Neural progenitor cell (in vitro differentiated cells): ENCODE measurements around the gene KCNH1.
"Not testable (repeated sequence)": the region's sequence is repeated elsewhere in the genome, so short reads cannot be mapped to it uniquely, and the experiment has no call there.

Experiments used
- EZH2 ChIP-seq: fragments of 200-600 bp; sonication (generic); IDR thresholded peaks from 2 replicates; pipeline ENCODE4 v1.6.1; 2017; ENCODE audit warnings: antibody characterized with exemption, mild to moderate bottlenecking, moderate library complexity
- TF ChIP-seq, protein P1 (sequence below): fragments of 200-600 bp; sonication (generic); IDR thresholded peaks from 2 replicates; pipeline ENCODE4 v1.5.1; 2017; ENCODE audit warnings: antibody characterized with exemption, mild to moderate bottlenecking

DNA sequence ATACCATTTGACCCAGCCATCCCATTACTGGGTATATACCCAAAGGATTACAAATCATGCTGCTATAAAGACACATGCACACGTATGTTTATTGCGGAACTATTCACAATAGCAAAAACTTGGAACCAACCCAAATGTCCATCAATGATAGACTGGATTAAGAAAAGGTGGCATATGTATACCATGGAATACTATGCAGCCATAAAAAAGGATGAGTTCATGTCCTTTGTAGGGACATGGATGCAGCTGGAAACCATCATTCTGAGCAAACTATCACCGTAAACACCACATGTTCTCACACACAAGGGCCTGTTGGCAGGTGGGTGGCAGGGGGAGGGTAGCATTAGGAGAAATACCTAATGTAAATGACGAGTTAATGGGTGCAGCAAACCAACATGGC lies 472.4 kb downstream of the KCNH1 start:
- TF ChIP-seq, protein P1, sequence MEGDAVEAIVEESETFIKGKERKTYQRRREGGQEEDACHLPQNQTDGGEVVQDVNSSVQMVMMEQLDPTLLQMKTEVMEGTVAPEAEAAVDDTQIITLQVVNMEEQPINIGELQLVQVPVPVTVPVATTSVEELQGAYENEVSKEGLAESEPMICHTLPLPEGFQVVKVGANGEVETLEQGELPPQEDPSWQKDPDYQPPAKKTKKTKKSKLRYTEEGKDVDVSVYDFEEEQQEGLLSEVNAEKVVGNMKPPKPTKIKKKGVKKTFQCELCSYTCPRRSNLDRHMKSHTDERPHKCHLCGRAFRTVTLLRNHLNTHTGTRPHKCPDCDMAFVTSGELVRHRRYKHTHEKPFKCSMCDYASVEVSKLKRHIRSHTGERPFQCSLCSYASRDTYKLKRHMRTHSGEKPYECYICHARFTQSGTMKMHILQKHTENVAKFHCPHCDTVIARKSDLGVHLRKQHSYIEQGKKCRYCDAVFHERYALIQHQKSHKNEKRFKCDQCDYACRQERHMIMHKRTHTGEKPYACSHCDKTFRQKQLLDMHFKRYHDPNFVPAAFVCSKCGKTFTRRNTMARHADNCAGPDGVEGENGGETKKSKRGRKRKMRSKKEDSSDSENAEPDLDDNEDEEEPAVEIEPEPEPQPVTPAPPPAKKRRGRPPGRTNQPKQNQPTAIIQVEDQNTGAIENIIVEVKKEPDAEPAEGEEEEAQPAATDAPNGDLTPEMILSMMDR = not testable (repeated sequence)
- not testable (repeated sequence) for TF ChIP-seq EZH2
